NB4 (cell line): Measurements from ENCODE around the gene UGT2B7.

Experiments used
- CTCF ChIP-seq: IDR thresholded peaks from one replicate; pipeline ENCODE4 v1.5.1; 2012; ENCODE audit warnings: low read depth, low read length
- MYC ChIP-seq: IDR thresholded peaks from 2 replicates; pipeline ENCODE4 v1.6.1; 2011; ENCODE audit warnings: low read depth, low read length
- POLR2A ChIP-seq: IDR thresholded peaks from 2 replicates; pipeline ENCODE4 v1.6.1; 2011; ENCODE audit warnings: mild to moderate bottlenecking; ENCODE audit not compliant: insufficient read length; ENCODE audit errors: extremely low read depth

DNA sequence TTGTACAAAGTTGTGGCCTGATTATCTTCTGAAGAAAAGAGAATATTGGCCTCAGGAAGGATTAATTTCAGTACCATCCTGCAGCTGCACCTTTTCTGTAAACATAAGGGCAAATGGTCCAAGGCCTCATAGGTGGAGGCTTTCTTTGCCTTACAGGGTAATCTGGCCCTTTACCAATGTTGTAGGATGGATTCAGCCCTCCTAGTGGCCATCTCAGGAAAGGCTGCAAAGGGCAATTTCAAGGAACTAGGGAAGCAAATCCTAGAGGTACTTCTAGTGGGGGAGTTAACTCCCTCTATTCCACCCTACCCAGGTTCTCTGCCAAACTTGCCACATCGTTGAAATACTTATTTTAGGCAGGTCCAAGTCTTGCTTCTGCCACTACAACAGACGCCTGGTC is 60.6 kb downstream of the UGT2B7 start:
- TF ChIP-seq CTCF = no peak
- TF ChIP-seq POLR2A = no peak
- TF ChIP-seq MYC = no peak
